Measurements from ENCODE around the gene OR10Z1.

The OR10Z1 gene

GRCh38 chr1:158611916-158612315 is 6.8 kb downstream of the OR10Z1 start:
- Histone ChIP-seq H3K14ac (ENCODE audit: low read length) (no peak overlapping the region), H3K9me3 (replicated peaks in 1 of 2; ENCODE audit: control insufficient read depth in 2 of 2, insufficient read depth in 1 of 2, low read depth in 1 of 2, low read length in 2 of 2) (peaks cover 0 to under 1% of the 10 kb centered on the region in 2 donors), H2AFZ (ENCODE audit: low read length) (no peak overlapping the region), H3K4me2 (ENCODE audit: insufficient read depth, low read length, poor library complexity, severe bottlenecking) (no peak overlapping the region), H3K4ac (ENCODE audit: low read length) (no peak overlapping the region), H3K27ac (replicated peaks; ENCODE audit: low read length) (no peak overlapping the region), H4K8ac (ENCODE audit: low read depth, low read length) (no peak overlapping the region), H3K4me1 (ENCODE audit: control insufficient read depth in 2 of 2, insufficient read depth in 1 of 2, low read depth in 1 of 2, low read length in 2 of 2) (peaks cover 0 to 2% of the 10 kb centered on the region in 2 donors), H2BK15ac (ENCODE audit: low read length) (no peak overlapping the region), H3K9ac (ENCODE audit: low read depth, low read length, poor library complexity) (no peak overlapping the region), H4K91ac (ENCODE audit: low read depth, low read length, poor library complexity) (no peak overlapping the region), H2BK5ac (ENCODE audit: low read length) (no peak overlapping the region), H3K36me3 (replicated peaks in 1 of 2; ENCODE audit: control insufficient read depth in 2 of 2, insufficient read depth in 2 of 2, low read length in 2 of 2) (no peaks in the 10 kb centered on the region), H3K4me3 (ENCODE audit: low read length in 2 of 2) (no peak overlapping the region), H2BK120ac (ENCODE audit: low read depth, low read length) (no peak overlapping the region), H2AK5ac (ENCODE audit: low read depth, low read length) (no peak overlapping the region), H3K79me1 (ENCODE audit: low read depth, low read length) (no peaks in the 10 kb centered on the region), H3K18ac (ENCODE audit: low read length) (no peak overlapping the region), H3K27me3 (ENCODE audit: control insufficient read depth in 3 of 3, insufficient read depth in 3 of 3, low read depth in 1 of 3, low read length in 3 of 3) (no peaks in the 10 kb centered on the region), H3K23ac (ENCODE audit: low read depth, low read length, poor library complexity) (no peak overlapping the region), H2BK12ac (ENCODE audit: low read length) (no peak overlapping the region)
- WGBS, 2 donors (ENCODE audit: extremely low coverage in 2 of 2, insufficient read length in 2 of 2, insufficient replicate concordance in 1 of 2): no CpG with 5 or more reads among the region's 3 CpGs
- DNase-seq (ENCODE audit: low spot score): no peak

GRCh38 chr1:158613764-158614163 is 8.7 kb downstream of the OR10Z1 start:
- no peak overlapping the region for H3K18ac ChIP-seq (ENCODE audit: low read length)
- no peaks in the 10 kb centered on the region for H3K36me3 ChIP-seq (replicated peaks in 1 of 2; ENCODE audit: control insufficient read depth in 2 of 2, insufficient read depth in 2 of 2, low read length in 2 of 2)
- no peaks in the 10 kb centered on the region for H3K4me1 ChIP-seq (ENCODE audit: control insufficient read depth in 2 of 2, insufficient read depth in 1 of 2, low read depth in 1 of 2, low read length in 2 of 2)
- no peak overlapping the region for H2BK15ac ChIP-seq (ENCODE audit: low read length)
- no peak overlapping the region for H4K8ac ChIP-seq (ENCODE audit: low read depth, low read length)
- H2BK12ac ChIP-seq (ENCODE audit: low read length): no peak overlapping the region
- H3K27me3 ChIP-seq (ENCODE audit: control insufficient read depth in 3 of 3, insufficient read depth in 3 of 3, low read depth in 1 of 3, low read length in 3 of 3): no peaks in the 10 kb centered on the region
- no peak overlapping the region for H3K27ac ChIP-seq (replicated peaks; ENCODE audit: low read length)
- WGBS, 2 donors (ENCODE audit: extremely low coverage in 2 of 2, insufficient read length in 2 of 2, insufficient replicate concordance in 1 of 2): no CpG with 5 or more reads among the region's 3 CpGs
- H3K4me2 ChIP-seq (ENCODE audit: insufficient read depth, low read length, poor library complexity, severe bottlenecking): no peak overlapping the region
- H3K4ac ChIP-seq (ENCODE audit: low read length): no peak overlapping the region
- no peak overlapping the region for H2AK5ac ChIP-seq (ENCODE audit: low read depth, low read length)
- H3K14ac ChIP-seq (ENCODE audit: low read length): peak overlapping the region; percentile 67
- no peak overlapping the region for H3K4me3 ChIP-seq (ENCODE audit: low read length in 2 of 2)
- H3K9ac ChIP-seq (ENCODE audit: low read depth, low read length, poor library complexity): no peak overlapping the region
- H2BK5ac ChIP-seq (ENCODE audit: low read length): no peak overlapping the region
- no peak overlapping the region for H2BK120ac ChIP-seq (ENCODE audit: low read depth, low read length)
- H3K9me3 ChIP-seq (replicated peaks in 1 of 2; ENCODE audit: control insufficient read depth in 2 of 2, insufficient read depth in 1 of 2, low read depth in 1 of 2, low read length in 2 of 2): no peaks in the 10 kb centered on the region
- no peak for DNase-seq (ENCODE audit: low spot score)
- H3K23ac ChIP-seq (ENCODE audit: low read depth, low read length, poor library complexity): no peak overlapping the region
- no peak overlapping the region for H2AFZ ChIP-seq (ENCODE audit: low read length)
- no peaks in the 10 kb centered on the region for H3K79me1 ChIP-seq (ENCODE audit: low read depth, low read length)
- H4K91ac ChIP-seq (ENCODE audit: low read depth, low read length, poor library complexity): no peak overlapping the region

GRCh38 chr1:158638146-158638545 is 33.1 kb downstream of the OR10Z1 start:
- H3K27ac ChIP-seq (replicated peaks; ENCODE audit: low read length): no peak overlapping the region
- H2BK12ac ChIP-seq (ENCODE audit: low read length): no peak overlapping the region
- no peak overlapping the region for H3K9ac ChIP-seq (ENCODE audit: low read depth, low read length, poor library complexity)
- H3K27me3 ChIP-seq (ENCODE audit: control insufficient read depth in 3 of 3, insufficient read depth in 3 of 3, low read depth in 1 of 3, low read length in 3 of 3): no peaks in the 10 kb centered on the region
- H3K14ac ChIP-seq (ENCODE audit: low read length): no peak overlapping the region
- H2BK15ac ChIP-seq (ENCODE audit: low read length): no peak overlapping the region
- no peak overlapping the region for H4K91ac ChIP-seq (ENCODE audit: low read depth, low read length, poor library complexity)
- H3K4me2 ChIP-seq (ENCODE audit: insufficient read depth, low read length, poor library complexity, severe bottlenecking): no peak overlapping the region
- H2BK120ac ChIP-seq (ENCODE audit: low read depth, low read length): no peak overlapping the region
- H3K79me1 ChIP-seq (ENCODE audit: low read depth, low read length): no peaks in the 10 kb centered on the region
- DNase-seq (ENCODE audit: low spot score): no peak
- no CpG with 5 or more reads among the region's 4 CpGs for WGBS, 2 donors (ENCODE audit: extremely low coverage in 2 of 2, insufficient read length in 2 of 2, insufficient replicate concordance in 1 of 2)
- no peak overlapping the region for H2AFZ ChIP-seq (ENCODE audit: low read length)
- H3K36me3 ChIP-seq (replicated peaks in 1 of 2; ENCODE audit: control insufficient read depth in 2 of 2, insufficient read depth in 2 of 2, low read length in 2 of 2): no peaks in the 10 kb centered on the region
- no peak overlapping the region for H2BK5ac ChIP-seq (ENCODE audit: low read length)
- no peak overlapping the region for H4K8ac ChIP-seq (ENCODE audit: low read depth, low read length)
- H3K18ac ChIP-seq (ENCODE audit: low read length): no peak overlapping the region
- no peak overlapping the region for H3K23ac ChIP-seq (ENCODE audit: low read depth, low read length, poor library complexity)
- H3K4me1 ChIP-seq (ENCODE audit: control insufficient read depth in 2 of 2, insufficient read depth in 1 of 2, low read depth in 1 of 2, low read length in 2 of 2): no peaks in the 10 kb centered on the region
- H2AK5ac ChIP-seq (ENCODE audit: low read depth, low read length): no peak overlapping the region
- no peaks in the 10 kb centered on the region for H3K9me3 ChIP-seq (replicated peaks in 1 of 2; ENCODE audit: control insufficient read depth in 2 of 2, insufficient read depth in 1 of 2, low read depth in 1 of 2, low read length in 2 of 2)
- H3K4me3 ChIP-seq (ENCODE audit: low read length in 2 of 2): no peak overlapping the region
- H3K4ac ChIP-seq (ENCODE audit: low read length): no peak overlapping the region

GRCh38 chr1:158638904-158639303 is 33.8 kb downstream of the OR10Z1 start:
- Histone ChIP-seq H3K14ac (ENCODE audit: low read length) (no peak overlapping the region), H2BK5ac (ENCODE audit: low read length) (no peak overlapping the region), H3K27me3 (ENCODE audit: control insufficient read depth in 3 of 3, insufficient read depth in 3 of 3, low read depth in 1 of 3, low read length in 3 of 3) (no peaks in the 10 kb centered on the region), H3K36me3 (replicated peaks in 1 of 2; ENCODE audit: control insufficient read depth in 2 of 2, insufficient read depth in 2 of 2, low read length in 2 of 2) (no peaks in the 10 kb centered on the region), H2BK15ac (ENCODE audit: low read length) (no peak overlapping the region), H3K9me3 (replicated peaks in 1 of 2; ENCODE audit: control insufficient read depth in 2 of 2, insufficient read depth in 1 of 2, low read depth in 1 of 2, low read length in 2 of 2) (no peaks in the 10 kb centered on the region), H2BK12ac (ENCODE audit: low read length) (no peak overlapping the region), H3K23ac (ENCODE audit: low read depth, low read length, poor library complexity) (no peak overlapping the region), H3K4me3 (ENCODE audit: low read length in 2 of 2) (no peak overlapping the region), H3K79me1 (ENCODE audit: low read depth, low read length) (no peaks in the 10 kb centered on the region), H4K8ac (ENCODE audit: low read depth, low read length) (no peak overlapping the region), H3K9ac (ENCODE audit: low read depth, low read length, poor library complexity) (no peak overlapping the region), H2AK5ac (ENCODE audit: low read depth, low read length) (no peak overlapping the region), H2AFZ (ENCODE audit: low read length) (no peak overlapping the region), H4K91ac (ENCODE audit: low read depth, low read length, poor library complexity) (no peak overlapping the region), H3K18ac (ENCODE audit: low read length) (no peak overlapping the region), H3K4me1 (ENCODE audit: control insufficient read depth in 2 of 2, insufficient read depth in 1 of 2, low read depth in 1 of 2, low read length in 2 of 2) (no peaks in the 10 kb centered on the region), H3K27ac (replicated peaks; ENCODE audit: low read length) (no peak overlapping the region), H2BK120ac (ENCODE audit: low read depth, low read length) (no peak overlapping the region), H3K4me2 (ENCODE audit: insufficient read depth, low read length, poor library complexity, severe bottlenecking) (no peak overlapping the region), H3K4ac (ENCODE audit: low read length) (no peak overlapping the region)
- DNase-seq (ENCODE audit: low spot score): no peak
